Measurements from ENCODE around the gene MVB12B. TPM values are rescaled to one million over a fixed set of nuclear protein-coding genes. Genes with fewer than 3 reads are reported as not detected.

Gene MVB12B
- total and polyA plus RNA-seq, 2 of the 13 experiments (the other 11 are each of a cell fraction or from before 2014, with no cell fraction given), result 12.1 to 30.1 TPM

DNA sequence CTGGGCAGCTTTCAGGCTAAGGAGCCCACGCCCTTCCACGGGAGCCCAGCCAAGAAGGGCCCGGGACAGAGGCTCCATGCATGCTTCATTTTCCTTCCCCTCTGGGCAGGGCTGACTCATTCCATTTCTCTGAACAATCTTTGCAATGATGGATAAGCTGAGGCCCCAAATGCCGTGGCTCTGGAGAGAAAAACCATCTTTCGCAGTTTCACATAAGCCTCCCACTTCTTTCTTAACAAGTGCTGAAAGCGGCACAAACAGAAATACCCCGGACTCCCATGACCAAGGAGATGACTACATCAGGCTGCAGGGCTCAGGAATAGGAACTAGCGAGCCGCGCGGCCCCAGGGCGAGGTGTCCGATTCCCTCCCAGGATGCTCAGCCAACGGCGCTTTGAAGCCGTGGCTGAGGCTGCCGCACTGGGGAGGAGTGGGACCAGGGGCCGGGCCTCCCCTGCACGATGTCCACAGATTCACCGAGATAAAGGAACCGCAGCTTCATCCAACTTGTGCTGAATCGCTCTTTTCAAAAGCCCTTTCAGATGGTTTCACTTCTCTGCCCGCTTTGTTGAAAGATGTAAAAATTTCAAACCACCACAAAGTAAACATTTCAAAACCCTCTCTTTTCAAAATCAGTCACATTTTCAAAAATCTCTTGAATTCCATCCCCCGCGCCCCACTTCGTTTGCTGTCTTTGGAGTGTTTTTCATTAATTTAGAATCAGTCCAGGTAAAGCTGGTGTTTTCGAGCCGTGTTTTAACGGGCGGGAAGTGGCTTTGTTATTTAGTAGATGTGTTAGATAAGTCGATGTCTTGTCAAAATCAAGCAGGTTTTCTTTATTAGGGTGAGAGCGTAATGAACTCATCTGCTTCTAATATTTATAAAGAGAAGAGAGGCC is 190.6 kb downstream of the MVB12B start (continued):
- TF ChIP-seq, protein P1, sequence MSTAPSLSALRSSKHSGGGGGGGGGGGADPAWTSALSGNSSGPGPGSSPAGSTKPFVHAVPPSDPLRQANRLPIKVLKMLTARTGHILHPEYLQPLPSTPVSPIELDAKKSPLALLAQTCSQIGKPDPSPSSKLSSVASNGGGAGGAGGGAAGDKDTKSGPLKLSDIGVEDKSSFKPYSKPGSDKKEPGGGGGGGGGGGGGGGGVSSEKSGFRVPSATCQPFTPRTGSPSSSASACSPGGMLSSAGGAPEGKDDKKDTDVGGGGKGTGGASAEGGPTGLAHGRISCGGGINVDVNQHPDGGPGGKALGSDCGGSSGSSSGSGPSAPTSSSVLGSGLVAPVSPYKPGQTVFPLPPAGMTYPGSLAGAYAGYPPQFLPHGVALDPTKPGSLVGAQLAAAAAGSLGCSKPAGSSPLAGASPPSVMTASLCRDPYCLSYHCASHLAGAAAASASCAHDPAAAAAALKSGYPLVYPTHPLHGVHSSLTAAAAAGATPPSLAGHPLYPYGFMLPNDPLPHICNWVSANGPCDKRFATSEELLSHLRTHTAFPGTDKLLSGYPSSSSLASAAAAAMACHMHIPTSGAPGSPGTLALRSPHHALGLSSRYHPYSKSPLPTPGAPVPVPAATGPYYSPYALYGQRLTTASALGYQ (CRISPR knock-in tag; IDR thresholded peaks at IDR 0.05), result 0 out of 2 replicates have a peak, but pooled peaks have one; percentile 21
- TF ChIP-seq SIX4 (CRISPR knock-in tag; IDR thresholded peaks at IDR 0.05) (peak; percentile 67), XRCC5 (optimal IDR thresholded peaks at IDR 0.05; ENCODE audit: low read length) (peak; percentile 42), NR2C2 (CRISPR knock-in tag; IDR thresholded peaks at IDR 0.05; ENCODE audit: borderline replicate concordance) (0 out of 2 replicates have a peak, but pooled peaks have one; percentile 20), TCF7 (IDR thresholded peaks at IDR 0.05; ENCODE audit: low read depth) (peak; percentile 82), EP300 (IDR thresholded peaks at IDR 0.05; ENCODE audit: low read depth in 2 of 2, low read length in 2 of 2) (peak; percentile 52 to 66; a peak in 2 of 4 replicates), EP300 (CRISPR knock-in tag; IDR thresholded peaks at IDR 0.05; ENCODE audit: borderline replicate concordance) (no peak; the same call in 1 of the 2 replicates), ZMAT3 (CRISPR knock-in tag; conservative IDR thresholded peaks at IDR 0.05) (no peak), HNF4G (IDR thresholded peaks at IDR 0.05; ENCODE audit: borderline replicate concordance, low read depth, low read length) (0 out of 2 replicates have a peak, but pooled peaks have one; percentile 15), HNF4G (CRISPR knock-in tag; IDR thresholded peaks at IDR 0.05; ENCODE audit: borderline replicate concordance, low read depth) (no peak), ZNF143 (CRISPR knock-in tag; IDR thresholded peaks at IDR 0.05) (peak; percentile 68; the same call in 1 of the 2 replicates), MTA1 (CRISPR knock-in tag; IDR thresholded peaks at IDR 0.05; ENCODE audit: borderline replicate concordance) (peak; percentile 21; the same call in 1 of the 2 replicates), ZNF121 (CRISPR knock-in tag; IDR thresholded peaks at IDR 0.05) (no peak), ZNF768 (CRISPR knock-in tag; IDR thresholded peaks at IDR 0.05) (peak; percentile 29; the same call in 1 of the 2 replicates), GATAD1 (CRISPR knock-in tag; IDR thresholded peaks at IDR 0.05) (no peak), TAF1 (CRISPR knock-in tag; IDR thresholded peaks at IDR 0.05) (peak; percentile 41; the same call in 1 of the 2 replicates), REXO4 (CRISPR knock-in tag; IDR thresholded peaks at IDR 0.05; ENCODE audit: borderline replicate concordance) (no peak), ZFY (CRISPR knock-in tag; IDR thresholded peaks at IDR 0.05) (peak; percentile 21; the same call in 1 of the 2 replicates), ZSCAN21 (CRISPR knock-in tag; IDR thresholded peaks at IDR 0.05; ENCODE audit: borderline replicate concordance) (0 out of 2 replicates have a peak, but pooled peaks have one; percentile 33), RBFOX2 (IDR thresholded peaks at IDR 0.05; ENCODE audit: low read depth, low read length) (peak; percentile 46; the same call in 1 of the 2 replicates)
- TF ChIP-seq, protein P2, sequence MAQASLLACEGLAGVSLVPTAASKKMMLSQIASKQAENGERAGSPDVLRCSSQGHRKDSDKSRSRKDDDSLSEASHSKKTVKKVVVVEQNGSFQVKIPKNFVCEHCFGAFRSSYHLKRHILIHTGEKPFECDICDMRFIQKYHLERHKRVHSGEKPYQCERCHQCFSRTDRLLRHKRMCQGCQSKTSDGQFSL (CRISPR knock-in tag; IDR thresholded peaks at IDR 0.05), result no peak
- TF ChIP-seq, protein P3, sequence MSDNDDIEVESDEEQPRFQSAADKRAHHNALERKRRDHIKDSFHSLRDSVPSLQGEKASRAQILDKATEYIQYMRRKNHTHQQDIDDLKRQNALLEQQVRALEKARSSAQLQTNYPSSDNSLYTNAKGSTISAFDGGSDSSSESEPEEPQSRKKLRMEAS (IDR thresholded peaks at IDR 0.05), result peak; percentile 49; the same call in 1 of the 2 replicates
- TF ChIP-seq, protein P4, sequence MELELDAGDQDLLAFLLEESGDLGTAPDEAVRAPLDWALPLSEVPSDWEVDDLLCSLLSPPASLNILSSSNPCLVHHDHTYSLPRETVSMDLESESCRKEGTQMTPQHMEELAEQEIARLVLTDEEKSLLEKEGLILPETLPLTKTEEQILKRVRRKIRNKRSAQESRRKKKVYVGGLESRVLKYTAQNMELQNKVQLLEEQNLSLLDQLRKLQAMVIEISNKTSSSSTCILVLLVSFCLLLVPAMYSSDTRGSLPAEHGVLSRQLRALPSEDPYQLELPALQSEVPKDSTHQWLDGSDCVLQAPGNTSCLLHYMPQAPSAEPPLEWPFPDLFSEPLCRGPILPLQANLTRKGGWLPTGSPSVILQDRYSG (CRISPR knock-in tag; IDR thresholded peaks at IDR 0.05), result no peak
- TF ChIP-seq, protein P5, sequence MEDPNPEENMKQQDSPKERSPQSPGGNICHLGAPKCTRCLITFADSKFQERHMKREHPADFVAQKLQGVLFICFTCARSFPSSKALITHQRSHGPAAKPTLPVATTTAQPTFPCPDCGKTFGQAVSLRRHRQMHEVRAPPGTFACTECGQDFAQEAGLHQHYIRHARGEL (CRISPR knock-in tag; IDR thresholded peaks at IDR 0.05), result no peak
